Measurements from ENCODE around the gene CNGA3. TPM values are rescaled to one million over a fixed set of nuclear protein-coding genes. Genes with fewer than 3 reads are reported as not detected.

The CNGA3 gene
- polyA plus RNA-seq, 1 donor = not detected

DNA sequence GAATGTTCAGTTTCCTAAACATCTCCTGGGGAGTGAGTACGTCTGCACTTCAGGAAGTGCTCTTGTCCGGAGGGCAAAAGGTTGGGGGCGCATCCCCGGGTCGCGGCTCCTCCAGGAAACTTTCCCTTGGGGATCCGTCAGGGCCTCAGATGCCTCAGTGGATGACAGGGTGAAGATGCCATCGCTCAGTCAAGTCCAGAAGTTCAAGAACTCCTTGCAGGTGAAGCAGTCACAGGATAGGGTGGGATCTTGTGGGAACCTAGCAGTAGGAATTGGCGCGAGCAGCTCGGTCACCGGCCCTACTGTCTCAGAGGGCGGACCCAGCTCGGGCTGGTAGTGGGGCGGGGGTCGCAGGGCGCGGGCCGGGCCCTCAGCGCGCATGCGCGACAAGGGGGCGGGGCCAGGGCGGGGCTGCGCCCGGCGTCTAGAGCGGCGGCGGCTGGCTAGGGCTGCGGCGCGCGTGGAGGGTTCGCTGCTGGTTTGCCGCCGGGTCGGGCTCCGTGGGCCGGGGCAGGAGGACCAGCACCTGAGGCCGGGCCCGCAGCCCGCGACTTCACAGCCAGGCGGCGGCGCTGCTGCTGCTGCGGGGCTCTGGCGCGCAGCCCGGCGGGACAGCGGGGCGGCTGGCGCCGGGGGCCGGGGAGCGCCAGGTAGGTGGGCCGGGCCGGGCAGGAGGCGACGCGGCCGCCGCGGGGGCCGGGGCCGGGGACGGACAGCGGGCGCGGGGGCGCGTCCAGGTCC lies 98.3 kb downstream of the CNGA3 start, which contains the start of gene INPP4A:
Gene INPP4A, plus strand, starts transcription at position 423 of the 741 bp plus-strand sequence. CDS start 75,191 bp downstream, outside the sequence.
- DNase-seq = peak; percentile 82

DNA sequence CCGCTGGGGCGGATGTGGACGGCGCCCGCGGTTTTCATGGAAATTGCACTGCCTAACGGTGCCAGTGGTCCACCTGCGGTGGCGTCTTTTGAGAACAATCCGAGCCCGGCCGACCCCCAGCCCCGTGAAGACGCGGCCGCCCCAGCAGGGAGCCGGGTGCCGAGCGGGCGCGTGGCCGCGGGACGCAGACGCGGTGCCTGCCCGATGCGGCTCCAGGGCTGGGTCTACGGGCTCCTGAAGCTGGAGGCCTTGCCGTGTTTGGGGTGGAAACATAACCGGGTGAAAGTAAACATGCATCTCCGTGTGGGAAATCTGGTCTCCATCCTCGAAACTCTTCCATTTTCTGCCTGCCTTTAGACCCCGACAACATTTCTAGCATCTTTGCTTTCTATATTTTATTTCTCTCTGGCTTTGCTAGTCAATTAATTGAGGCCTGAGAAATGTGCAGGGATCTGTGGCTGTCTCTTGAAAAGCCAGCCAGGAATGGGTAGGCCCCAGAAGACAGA lies 99.0 kb downstream of the CNGA3 start:
- peak; percentile 33 for DNase-seq

DNA sequence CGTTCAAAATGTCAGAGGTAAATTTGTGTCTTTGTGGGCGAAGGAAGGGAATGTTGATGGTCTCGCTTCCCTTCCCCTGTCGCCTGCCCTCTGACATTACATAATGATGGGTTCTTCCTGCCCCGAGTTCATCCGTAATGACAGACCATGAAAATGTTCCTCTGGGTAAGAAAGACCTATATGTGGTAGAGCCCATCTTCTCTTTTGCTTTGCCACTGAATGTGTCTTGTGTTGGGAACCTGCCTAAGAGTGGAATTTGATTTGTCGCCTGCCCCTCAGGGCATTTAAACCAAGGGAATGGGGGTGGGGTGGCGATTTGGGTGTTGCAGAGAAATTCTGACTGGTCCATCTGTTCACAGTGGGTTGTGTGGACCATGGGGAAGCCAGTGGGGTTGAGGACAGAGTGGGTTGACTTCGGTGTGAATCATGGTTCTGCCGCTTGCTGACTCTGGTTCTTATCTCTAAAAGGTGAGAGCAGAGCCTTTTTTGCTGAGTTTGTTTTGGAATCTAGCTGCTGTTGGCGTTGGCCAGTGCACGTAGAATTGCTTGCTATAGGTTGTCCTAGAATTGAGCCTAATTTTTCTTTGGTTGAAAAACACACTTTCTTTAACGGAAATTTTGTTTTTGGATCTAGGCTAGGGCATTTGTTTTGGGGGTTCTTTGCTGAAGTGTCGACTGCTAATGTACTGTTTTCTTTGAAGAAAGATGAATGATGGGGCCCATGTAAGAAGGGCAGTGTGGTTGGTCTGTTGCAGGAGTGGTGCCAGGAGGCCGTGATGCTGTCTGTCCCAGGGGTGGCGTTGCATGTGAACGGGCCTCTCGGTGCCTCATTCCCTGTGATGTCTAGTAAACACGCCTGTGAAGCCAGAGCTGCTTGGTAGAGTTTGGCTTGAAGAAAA lies 99.7 kb downstream of the CNGA3 start:
- DNase-seq = no peak

- no peak for DNase-seq
Observed at GRCh38 chr2:98446850-98447249, 100.6 kb downstream of the CNGA3 start.

Other genes with a start within 250 kb of the CNGA3 start
- 26.7 TPM for gene INPP4A, start 98.4 kb downstream of the CNGA3 start, polyA plus RNA-seq (ENCODE audit: insufficient read length)